Subcutaneous adipose tissue (tissue), 4 donors: Measurements from ENCODE around the gene PPFIA1. TPM values are rescaled to one million over a fixed set of nuclear protein-coding genes. Genes with fewer than 3 reads are reported as not detected.

Source experiments
- total RNA-seq, 4 donors: library from RNA; depleted of rRNA; stranded (reverse); fragments of >200 nt; gene quantifications; one replicate each; pipeline ENCODE4 v1.1.0, GENCODE V29; 2016
- TF ChIP-seq, protein P1 (sequence below): fragments of 450-650 bp; IDR thresholded peaks from one replicate; pipeline ENCODE4 v1.5.1; 2016; ENCODE audit warnings: low read depth, mild to moderate bottlenecking, control low read depth, antibody characterized with exemption, moderate library complexity

PPFIA1 gene
- total RNA-seq, 4 donors from 2014 or later: 55.3 to 137 (median 83.5) TPM

DNA sequence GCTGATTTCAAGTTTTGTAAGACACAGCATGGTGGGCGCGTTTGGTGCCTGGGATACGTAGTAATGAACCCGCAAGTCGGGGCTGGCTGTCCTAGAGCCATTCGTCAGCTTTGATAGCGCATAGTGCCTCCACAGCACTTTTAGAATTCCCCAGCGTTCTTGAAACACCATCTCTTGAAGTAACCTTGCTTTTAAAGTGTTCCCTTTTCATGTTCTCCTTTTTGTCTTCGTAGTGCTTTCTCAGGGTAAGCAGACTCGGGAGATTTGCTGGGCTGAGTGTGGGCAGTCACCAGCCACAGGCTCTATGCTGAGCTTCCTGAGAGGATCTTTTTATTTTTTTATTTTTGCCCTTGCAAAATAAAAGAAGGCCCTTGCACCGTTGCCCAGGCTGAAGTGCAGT lies 88.3 kb downstream of the PPFIA1 start:
- TF ChIP-seq, protein P1, sequence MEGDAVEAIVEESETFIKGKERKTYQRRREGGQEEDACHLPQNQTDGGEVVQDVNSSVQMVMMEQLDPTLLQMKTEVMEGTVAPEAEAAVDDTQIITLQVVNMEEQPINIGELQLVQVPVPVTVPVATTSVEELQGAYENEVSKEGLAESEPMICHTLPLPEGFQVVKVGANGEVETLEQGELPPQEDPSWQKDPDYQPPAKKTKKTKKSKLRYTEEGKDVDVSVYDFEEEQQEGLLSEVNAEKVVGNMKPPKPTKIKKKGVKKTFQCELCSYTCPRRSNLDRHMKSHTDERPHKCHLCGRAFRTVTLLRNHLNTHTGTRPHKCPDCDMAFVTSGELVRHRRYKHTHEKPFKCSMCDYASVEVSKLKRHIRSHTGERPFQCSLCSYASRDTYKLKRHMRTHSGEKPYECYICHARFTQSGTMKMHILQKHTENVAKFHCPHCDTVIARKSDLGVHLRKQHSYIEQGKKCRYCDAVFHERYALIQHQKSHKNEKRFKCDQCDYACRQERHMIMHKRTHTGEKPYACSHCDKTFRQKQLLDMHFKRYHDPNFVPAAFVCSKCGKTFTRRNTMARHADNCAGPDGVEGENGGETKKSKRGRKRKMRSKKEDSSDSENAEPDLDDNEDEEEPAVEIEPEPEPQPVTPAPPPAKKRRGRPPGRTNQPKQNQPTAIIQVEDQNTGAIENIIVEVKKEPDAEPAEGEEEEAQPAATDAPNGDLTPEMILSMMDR: no peak

DNA sequence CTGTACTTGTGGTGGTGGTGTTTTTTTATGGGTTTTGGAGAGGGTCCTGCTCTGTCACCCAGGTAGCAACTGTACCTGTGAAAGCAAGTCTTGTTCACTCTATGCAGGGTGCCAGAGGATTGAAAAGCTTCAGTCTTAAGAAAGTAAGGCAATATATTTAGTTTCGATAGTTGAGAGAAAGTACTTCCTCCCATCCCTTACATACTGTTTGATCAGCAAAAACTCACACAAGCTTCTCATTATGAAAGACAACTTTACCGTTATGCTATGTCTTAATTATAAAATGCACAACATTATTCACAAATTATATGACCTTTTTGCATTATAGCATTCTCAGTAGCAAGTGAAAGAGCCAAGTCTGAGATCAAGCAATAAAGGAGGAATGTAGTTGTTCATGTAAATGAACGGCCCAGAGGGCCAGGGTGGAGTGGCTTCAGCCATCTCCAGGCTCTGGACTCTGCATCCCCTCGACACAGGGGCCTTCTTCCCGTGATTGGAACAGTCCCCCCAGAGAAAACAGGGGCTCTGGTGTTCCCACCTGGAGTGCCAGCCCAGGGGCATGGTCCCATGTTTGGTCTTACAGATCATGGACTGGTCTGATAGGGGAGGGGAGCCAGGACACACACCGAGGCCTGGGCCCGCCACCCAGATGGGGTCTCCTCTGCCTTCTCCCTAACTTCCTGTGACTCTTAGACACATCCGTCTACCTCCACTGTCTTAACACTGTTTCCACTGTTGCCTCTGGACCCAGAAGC lies 89.1 kb downstream of the PPFIA1 start:
- TF ChIP-seq, protein P1: no peak

DNA sequence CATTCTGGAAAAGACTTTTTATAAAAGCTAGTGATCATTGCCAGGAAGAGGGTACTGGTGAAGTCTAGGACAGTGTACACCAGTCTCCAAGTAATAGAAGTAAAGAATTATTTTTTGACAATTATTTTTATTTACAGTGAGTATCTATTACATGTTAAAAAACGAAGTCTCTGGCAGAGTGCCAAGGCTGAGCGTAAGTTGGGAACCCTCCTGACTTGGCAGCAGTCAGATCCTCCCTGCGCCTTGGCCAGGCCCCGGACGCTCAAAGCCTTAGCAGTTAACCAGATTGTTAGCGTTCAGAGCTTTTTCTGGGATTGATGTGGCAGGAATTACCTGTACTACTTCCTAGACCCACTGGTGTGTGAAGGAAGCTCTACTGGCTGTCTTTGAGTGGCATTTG lies 89.7 kb downstream of the PPFIA1 start:
- TF ChIP-seq, protein P1: no peak

DNA sequence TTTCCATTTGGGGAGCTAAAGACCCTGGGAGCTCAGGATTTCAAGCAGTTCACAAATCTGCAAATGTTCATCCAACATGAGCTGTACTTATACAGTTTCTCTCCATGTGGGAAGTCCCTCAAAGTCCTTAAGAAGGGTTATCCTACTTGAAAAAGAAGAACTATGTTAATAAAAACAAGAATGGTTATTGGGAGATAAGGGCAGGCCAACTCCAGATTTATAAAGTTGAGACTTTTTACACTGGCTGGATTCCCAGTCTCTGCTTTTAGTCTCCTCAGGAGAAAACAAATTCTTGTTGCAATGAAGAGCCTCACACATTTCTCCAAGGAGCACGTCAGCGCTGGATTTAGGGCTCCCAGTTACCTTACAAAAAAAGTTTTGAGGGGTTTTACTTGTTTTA lies 93.7 kb downstream of the PPFIA1 start:
- TF ChIP-seq, protein P1: no peak

DNA sequence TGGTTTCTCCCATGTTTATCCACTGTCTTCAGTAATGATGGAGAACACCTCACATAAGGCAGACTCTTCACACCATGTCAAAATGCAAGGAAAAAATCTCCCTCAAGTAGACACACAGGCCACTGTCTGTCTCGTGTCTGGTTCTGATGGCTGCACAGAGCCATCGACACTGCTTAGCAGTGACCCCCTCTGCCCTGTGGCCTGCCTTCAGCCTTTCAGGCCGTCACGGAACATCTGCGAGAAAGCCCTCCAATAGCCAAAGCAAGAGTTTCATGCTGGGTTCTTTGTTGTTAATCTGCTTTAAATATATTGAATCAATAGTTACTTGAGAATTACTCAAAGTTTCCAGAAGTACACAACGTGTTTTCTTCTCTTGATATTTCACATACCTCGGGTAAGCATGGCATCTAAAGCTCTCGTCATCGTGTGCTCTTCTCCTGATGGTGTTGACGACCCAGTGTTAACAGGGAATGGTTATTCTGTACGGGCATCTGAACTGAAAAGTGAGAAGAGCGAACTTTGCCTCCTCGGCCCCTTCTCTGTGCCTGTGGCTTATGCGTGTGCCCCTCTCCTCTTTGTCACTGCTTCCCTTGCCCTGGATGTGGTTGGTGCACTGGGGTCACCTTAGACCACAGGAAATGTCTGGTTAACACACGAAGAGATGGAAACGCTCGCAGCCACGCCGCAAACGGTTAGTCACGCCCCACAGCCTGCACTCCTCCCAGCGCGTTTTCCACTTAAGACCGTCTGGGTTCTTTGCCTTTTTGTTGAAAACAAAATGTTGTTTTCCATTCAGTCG lies 94.5 kb downstream of the PPFIA1 start:
- TF ChIP-seq, protein P1: no peak

DNA sequence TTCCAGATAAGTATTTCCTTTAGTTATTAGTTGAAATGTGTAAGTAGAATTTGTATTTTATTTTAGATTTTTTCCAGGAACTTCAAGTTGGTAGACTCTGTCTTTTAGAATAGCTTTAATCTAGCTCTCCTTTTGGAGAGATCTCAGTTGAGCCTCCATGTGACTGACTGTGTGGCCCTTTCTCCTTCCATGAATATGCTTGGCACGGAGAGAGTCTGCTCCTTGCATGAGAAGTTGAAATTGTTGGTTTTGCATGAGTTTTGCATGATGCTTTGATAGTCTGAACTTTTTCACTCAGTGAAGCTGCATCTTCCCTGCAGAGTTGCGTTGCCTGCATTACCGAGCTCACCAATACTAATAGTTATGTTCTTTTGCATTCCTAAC lies 95.0 kb downstream of the PPFIA1 start:
- TF ChIP-seq, protein P1: no peak

DNA sequence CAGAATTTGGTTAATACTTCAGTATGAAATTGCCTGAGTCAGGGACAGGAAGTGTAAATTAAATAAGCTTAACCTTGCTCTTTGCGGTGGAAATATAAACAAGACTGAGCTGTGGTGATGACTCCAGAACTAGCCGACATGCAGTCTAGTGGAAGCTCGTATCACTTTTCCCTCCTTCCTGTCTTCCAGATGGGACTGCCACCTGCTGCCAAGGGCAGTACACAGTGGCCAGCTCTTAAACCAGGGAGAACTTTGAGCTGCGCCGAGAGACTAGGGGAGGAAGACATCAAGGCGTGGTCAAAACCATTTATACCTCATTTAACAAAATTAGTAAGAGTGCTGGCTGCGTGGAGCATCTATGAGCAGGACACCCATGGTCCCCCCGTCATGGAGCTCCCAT lies 96.6 kb downstream of the PPFIA1 start:
- TF ChIP-seq, protein P1: no peak
